ENCODE measurements around the gene MESP2.

MESP2 gene

DNA sequence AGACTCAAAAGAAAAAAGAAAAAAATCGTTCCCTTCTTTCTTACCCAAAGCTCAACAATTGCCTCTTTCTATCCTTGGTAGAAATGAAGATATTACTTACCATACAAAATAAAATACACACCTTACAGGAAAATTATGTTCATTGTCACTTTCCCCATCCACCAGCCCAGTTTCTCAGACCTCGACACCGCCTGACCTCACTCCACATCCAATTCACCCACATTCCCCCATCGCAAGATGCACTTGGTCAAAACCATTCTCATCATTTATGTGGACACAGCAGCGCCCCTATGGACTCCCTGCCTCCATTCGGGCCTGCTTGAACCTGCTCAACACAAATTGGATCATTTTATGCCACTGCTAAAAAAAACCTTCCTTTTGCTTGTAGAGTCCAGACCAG lies 31.6 kb downstream of the MESP2 start:
- no peaks in the 10 kb centered on the region for H3K36me3 ChIP-seq (ENCODE audit: control insufficient read depth, insufficient read depth, low read length)
- H3K4me3 ChIP-seq (ENCODE audit: low read length), result no peak overlapping the region
- H3K27me3 ChIP-seq (ENCODE audit: control insufficient read depth, insufficient read depth, low read length), result no peaks in the 10 kb centered on the region
- no peaks in the 10 kb centered on the region for H3K4me1 ChIP-seq (ENCODE audit: control insufficient read depth, insufficient read depth, low read length)
- no peak overlapping the region for H3K9ac ChIP-seq (ENCODE audit: low read length)
- no peak overlapping the region for H3K27ac ChIP-seq (ENCODE audit: low read depth, low read length)

DNA sequence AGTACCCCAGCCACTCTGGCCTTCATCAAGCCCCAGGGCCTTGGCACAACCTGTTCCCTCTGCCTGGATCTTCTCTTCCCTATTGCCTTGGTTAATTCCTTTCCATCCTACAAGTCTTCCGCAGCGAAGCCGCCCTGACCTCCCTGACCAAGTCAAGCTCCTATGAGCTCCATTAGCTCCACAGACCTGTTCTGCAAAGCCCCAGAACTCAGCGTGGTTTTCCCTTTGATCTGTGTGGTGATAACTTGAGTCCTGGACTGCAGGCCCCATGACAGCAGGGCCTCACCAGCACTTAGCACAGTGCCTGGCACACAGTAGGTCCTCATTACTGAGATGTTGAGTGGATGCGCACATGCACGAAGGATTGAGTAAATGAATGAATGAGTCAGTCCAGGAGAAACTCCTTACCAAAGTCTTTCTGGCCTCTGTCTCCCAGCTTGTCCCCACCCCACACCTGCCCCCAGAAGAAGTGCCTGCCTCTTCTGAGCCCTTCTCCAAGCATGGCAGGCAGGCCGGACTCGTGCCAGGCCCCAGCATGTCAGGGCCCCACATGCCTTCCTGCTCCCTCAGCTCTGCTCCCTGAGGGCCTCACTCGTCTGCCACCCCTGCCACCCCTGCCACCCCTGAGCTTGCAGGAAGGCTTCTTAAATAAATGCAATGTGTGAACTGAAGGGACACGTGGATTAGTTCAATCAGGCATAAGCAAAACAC lies 32.2 kb downstream of the MESP2 start:
- Histone ChIP-seq H3K9ac (ENCODE audit: low read length) (no peak overlapping the region), H3K4me1 (ENCODE audit: control insufficient read depth, insufficient read depth, low read length) (no peaks in the 10 kb centered on the region), H3K4me3 (ENCODE audit: low read length) (no peak overlapping the region), H3K27ac (ENCODE audit: low read depth, low read length) (no peak overlapping the region), H3K36me3 (ENCODE audit: control insufficient read depth, insufficient read depth, low read length) (no peaks in the 10 kb centered on the region), H3K27me3 (ENCODE audit: control insufficient read depth, insufficient read depth, low read length) (no peaks in the 10 kb centered on the region)

GRCh38 chr15:89809093-89809786 lies 33.1 kb downstream of the MESP2 start:
- H3K4me3 ChIP-seq (ENCODE audit: low read length), result no peak overlapping the region
- H3K9ac ChIP-seq (ENCODE audit: low read length), result no peak overlapping the region
- no peak overlapping the region for H3K27ac ChIP-seq (ENCODE audit: low read depth, low read length)
- H3K4me1 ChIP-seq (ENCODE audit: control insufficient read depth, insufficient read depth, low read length), result no peaks in the 10 kb centered on the region
- no peaks in the 10 kb centered on the region for H3K36me3 ChIP-seq (ENCODE audit: control insufficient read depth, insufficient read depth, low read length)
- H3K27me3 ChIP-seq (ENCODE audit: control insufficient read depth, insufficient read depth, low read length), result peaks cover 2% of the 10 kb centered on the region

DNA sequence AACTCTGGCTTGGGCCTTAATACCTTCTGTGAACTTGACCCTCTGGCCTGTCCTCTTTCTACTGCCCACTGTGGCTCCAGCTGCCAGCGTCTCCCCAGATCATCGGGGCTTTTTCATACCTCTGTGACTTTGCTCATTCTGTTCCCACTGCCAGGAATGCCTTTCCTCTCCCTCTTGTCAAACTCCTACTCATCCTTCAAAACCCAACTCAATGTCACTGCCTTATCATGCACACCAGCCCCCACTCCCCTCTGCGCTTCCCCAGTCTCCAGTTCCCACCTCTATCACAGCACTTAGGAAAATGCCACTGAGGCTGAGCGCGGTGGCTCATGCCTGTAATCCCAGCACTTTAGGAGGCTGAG lies 33.6 kb downstream of the MESP2 start:
- Histone ChIP-seq H3K36me3 (ENCODE audit: control insufficient read depth, insufficient read depth, low read length) (no peaks in the 10 kb centered on the region), H3K4me3 (ENCODE audit: low read length) (no peak overlapping the region), H3K4me1 (ENCODE audit: control insufficient read depth, insufficient read depth, low read length) (no peaks in the 10 kb centered on the region), H3K9ac (ENCODE audit: low read length) (no peak overlapping the region), H3K27me3 (ENCODE audit: control insufficient read depth, insufficient read depth, low read length) (peaks cover 6% of the 10 kb centered on the region), H3K27ac (ENCODE audit: low read depth, low read length) (no peak overlapping the region)

GRCh38 chr15:89810837-89811236 lies 34.7 kb downstream of the MESP2 start:
- H3K27ac ChIP-seq (ENCODE audit: low read depth, low read length), result no peak overlapping the region
- H3K9ac ChIP-seq (ENCODE audit: low read length), result no peak overlapping the region
- H3K27me3 ChIP-seq (ENCODE audit: control insufficient read depth, insufficient read depth, low read length), result peaks cover 14% of the 10 kb centered on the region
- no peak overlapping the region for H3K4me3 ChIP-seq (ENCODE audit: low read length)
- no peaks in the 10 kb centered on the region for H3K36me3 ChIP-seq (ENCODE audit: control insufficient read depth, insufficient read depth, low read length)
- H3K4me1 ChIP-seq (ENCODE audit: control insufficient read depth, insufficient read depth, low read length), result no peaks in the 10 kb centered on the region

GRCh38 chr15:89812011-89812846 lies 36.1 kb downstream of the MESP2 start:
- no peak overlapping the region for H3K4me3 ChIP-seq (ENCODE audit: low read length)
- no peak overlapping the region for H3K9ac ChIP-seq (ENCODE audit: low read length)
- H3K4me1 ChIP-seq (ENCODE audit: control insufficient read depth, insufficient read depth, low read length), result no peaks in the 10 kb centered on the region
- no peak overlapping the region for H3K27ac ChIP-seq (ENCODE audit: low read depth, low read length)
- peaks cover 18% of the 10 kb centered on the region for H3K27me3 ChIP-seq (ENCODE audit: control insufficient read depth, insufficient read depth, low read length)
- no peaks in the 10 kb centered on the region for H3K36me3 ChIP-seq (ENCODE audit: control insufficient read depth, insufficient read depth, low read length)

DNA sequence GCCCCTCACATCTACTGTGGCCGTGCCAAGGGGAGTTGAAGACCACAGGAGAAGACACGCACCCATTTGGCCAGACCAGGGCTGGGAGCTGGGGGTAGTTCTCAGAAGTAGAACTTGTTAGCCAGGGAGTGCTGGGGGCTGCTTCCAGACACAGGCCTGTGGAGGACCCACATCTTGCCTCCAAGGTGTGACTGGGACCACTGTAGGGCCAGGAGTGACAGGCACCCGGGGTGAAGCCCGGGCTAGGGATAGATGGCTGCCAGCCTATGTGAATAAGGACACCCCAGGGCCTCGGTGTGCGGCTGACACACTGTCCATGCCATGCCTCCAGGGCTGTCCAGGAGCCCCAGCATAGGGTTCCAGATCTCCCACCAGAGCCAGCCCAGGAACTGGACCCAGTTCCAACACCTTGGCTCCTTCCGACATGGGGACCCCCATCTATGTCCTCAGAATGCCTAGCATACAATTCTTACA lies 36.8 kb downstream of the MESP2 start:
- Histone ChIP-seq H3K4me3 (ENCODE audit: low read length) (no peak overlapping the region), H3K27ac (ENCODE audit: low read depth, low read length) (no peak overlapping the region), H3K27me3 (ENCODE audit: control insufficient read depth, insufficient read depth, low read length) (peaks cover 18% of the 10 kb centered on the region), H3K4me1 (ENCODE audit: control insufficient read depth, insufficient read depth, low read length) (no peaks in the 10 kb centered on the region), H3K9ac (ENCODE audit: low read length) (no peak overlapping the region), H3K36me3 (ENCODE audit: control insufficient read depth, insufficient read depth, low read length) (no peaks in the 10 kb centered on the region)

DNA sequence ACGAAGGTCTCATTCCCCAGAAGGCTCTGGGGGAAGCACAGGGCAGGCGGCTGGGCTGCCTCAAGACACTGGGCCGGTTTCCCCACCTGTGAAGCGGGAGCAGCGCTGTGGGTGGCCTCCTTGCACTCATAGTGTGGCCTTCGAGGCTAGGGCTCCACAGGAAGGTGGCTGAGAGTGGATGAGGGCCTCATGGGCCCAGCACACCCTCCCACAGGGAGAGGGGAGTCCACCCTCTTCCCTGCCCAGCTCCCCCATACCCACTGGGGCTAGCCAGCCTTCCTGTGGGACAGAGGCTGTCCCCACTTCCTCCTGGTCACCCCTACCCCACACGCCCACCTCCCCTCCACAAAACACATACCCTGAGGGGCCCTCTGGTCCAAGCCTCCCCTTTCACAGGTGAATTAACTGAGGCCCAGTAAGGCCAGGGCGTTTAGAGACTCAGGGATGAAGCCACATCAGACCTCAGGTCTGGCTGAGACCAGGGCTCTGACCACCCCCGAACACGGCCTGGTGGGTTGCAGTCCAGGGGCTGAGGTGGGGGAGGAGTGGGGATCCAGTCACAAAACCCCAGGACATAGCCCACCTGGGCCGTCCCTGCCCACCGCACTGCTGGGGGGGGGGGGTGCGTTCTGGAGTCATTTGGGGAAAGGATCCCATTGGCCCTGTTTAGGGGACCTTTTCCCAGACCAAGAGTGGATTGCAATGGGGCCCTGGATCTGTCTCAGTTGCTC lies 37.4 kb downstream of the MESP2 start:
- H3K4me3 ChIP-seq (ENCODE audit: low read length), result peak overlapping the region; percentile 44
- no peaks in the 10 kb centered on the region for H3K4me1 ChIP-seq (ENCODE audit: control insufficient read depth, insufficient read depth, low read length)
- no peak overlapping the region for H3K27ac ChIP-seq (ENCODE audit: low read depth, low read length)

GRCh38 chr15:89814112-89814742 lies 38.1 kb downstream of the MESP2 start:
- no peak overlapping the region for H3K9ac ChIP-seq (ENCODE audit: low read length)
- peak overlapping the region; percentile 44 for H3K4me3 ChIP-seq (ENCODE audit: low read length)
- no peak overlapping the region for H3K27ac ChIP-seq (ENCODE audit: low read depth, low read length)
- H3K4me1 ChIP-seq (ENCODE audit: control insufficient read depth, insufficient read depth, low read length), result no peaks in the 10 kb centered on the region
- H3K27me3 ChIP-seq (ENCODE audit: control insufficient read depth, insufficient read depth, low read length), result peaks cover 18% of the 10 kb centered on the region
- no peaks in the 10 kb centered on the region for H3K36me3 ChIP-seq (ENCODE audit: control insufficient read depth, insufficient read depth, low read length)

More for the DNA sequence above, 37.4 kb downstream of the MESP2 start:
- Histone ChIP-seq H3K27me3 (ENCODE audit: control insufficient read depth, insufficient read depth, low read length) (peaks cover 18% of the 10 kb centered on the region), H3K36me3 (ENCODE audit: control insufficient read depth, insufficient read depth, low read length) (no peaks in the 10 kb centered on the region), H3K9ac (ENCODE audit: low read length) (no peak overlapping the region)

GRCh38 chr15:89815769-89816168 lies 39.6 kb downstream of the MESP2 start:
- no peak overlapping the region for H3K27ac ChIP-seq (ENCODE audit: low read depth, low read length)
- peaks cover 18% of the 10 kb centered on the region for H3K27me3 ChIP-seq (ENCODE audit: control insufficient read depth, insufficient read depth, low read length)
- H3K9ac ChIP-seq (ENCODE audit: low read length), result no peak overlapping the region
- H3K36me3 ChIP-seq (ENCODE audit: control insufficient read depth, insufficient read depth, low read length), result no peaks in the 10 kb centered on the region
- no peaks in the 10 kb centered on the region for H3K4me1 ChIP-seq (ENCODE audit: control insufficient read depth, insufficient read depth, low read length)
- no peak overlapping the region for H3K4me3 ChIP-seq (ENCODE audit: low read length)

GRCh38 chr15:89817701-89818280 lies 41.7 kb downstream of the MESP2 start:
- no peak overlapping the region for H3K27ac ChIP-seq (ENCODE audit: low read depth, low read length)
- no peaks in the 10 kb centered on the region for H3K4me1 ChIP-seq (ENCODE audit: control insufficient read depth, insufficient read depth, low read length)
- H3K9ac ChIP-seq (ENCODE audit: low read length), result no peak overlapping the region
- H3K4me3 ChIP-seq (ENCODE audit: low read length), result no peak overlapping the region
- H3K36me3 ChIP-seq (ENCODE audit: control insufficient read depth, insufficient read depth, low read length), result no peaks in the 10 kb centered on the region
- H3K27me3 ChIP-seq (ENCODE audit: control insufficient read depth, insufficient read depth, low read length), result peaks cover 18% of the 10 kb centered on the region

Measured in rectal smooth muscle tissue (tissue), 1 donor.